CD4-positive, alpha-beta T cell treated with Interleukin-6 for 4 hours (primary cell): ENCODE measurements around the gene TCF12.
A peak's percentile ranks its signal among the peaks of the same experiment; 100 is the strongest.

ENCODE experiments used
- DNase-seq: peaks from one replicate; pipeline ENCODE4 v3.0.0-alpha.2; 2020; ENCODE audit warnings: mixed read lengths

TCF12 gene

DNA sequence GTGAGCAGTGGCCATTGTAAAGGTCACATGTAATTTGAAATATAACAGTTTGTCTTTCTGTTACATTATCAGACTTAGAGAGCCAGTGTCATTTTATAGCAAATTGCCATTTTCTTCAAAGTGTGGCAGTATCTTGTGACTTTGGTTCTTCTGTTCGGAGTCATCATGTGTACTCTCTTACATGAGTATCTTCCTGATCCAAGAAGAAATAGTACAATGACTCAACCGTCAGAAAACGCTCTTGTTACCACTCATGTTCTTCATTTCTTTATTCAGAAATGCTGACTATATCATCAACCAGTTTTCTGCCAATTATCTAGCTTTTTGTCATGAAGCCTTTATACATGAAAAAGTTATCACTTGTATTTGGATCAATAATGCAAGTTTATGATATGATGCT, 364.2 kb downstream of the TCF12 start:
- no peak for DNase-seq

DNA sequence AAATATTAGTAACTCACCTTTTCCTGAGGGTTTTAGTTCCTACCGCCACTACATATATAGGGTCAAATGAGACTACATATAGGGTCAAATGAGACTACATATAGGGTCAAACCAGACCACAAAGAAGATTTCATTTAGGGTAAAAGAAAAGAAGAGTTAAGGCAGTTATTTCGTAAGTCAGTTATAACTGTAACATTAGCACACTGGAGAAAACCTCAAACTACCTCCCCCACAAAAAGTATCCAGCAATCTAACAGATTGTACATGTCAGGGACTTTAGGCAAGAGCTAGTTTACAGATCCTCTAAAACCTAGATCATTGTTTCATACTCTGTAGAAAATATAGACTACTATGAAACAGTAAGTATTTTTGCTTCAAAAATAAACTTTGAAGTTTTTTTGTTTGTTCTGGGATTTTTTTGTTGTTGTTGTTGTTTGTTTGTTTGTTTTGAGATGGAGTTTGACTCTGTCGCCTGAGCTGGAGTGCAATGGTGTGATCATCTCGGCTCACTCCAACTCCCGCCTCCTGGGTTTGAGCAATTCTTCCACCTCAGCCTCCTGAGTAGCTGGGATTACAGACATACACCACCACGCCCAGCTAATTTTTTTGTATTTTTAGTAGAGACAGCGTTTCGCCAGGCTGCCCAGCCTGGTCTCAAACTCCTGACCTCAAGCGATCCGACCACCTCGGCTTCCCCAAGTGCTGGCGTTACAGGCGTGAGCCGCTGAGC, 365.5 kb downstream of the TCF12 start:
- DNase-seq = no peak

DNA sequence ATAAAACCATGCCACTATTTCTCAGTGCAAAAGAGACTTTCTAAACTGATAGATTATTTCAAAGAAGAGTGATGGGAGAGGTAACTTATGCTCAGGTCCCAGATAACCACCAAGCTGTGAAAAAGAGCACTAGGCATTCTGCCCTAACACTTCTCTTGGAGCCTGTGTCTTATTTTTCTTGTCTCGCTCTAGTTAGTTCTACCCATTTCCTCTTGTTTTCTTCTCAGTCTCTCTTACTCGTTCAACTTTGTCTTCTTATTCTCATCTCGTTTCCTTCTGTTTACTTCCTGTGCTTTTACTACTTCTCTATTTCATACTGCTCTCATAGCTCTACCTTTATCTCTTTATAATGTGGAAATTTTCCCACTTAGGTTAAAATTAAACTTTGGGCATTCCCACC, 366.1 kb downstream of the TCF12 start:
- DNase-seq = no peak

DNA sequence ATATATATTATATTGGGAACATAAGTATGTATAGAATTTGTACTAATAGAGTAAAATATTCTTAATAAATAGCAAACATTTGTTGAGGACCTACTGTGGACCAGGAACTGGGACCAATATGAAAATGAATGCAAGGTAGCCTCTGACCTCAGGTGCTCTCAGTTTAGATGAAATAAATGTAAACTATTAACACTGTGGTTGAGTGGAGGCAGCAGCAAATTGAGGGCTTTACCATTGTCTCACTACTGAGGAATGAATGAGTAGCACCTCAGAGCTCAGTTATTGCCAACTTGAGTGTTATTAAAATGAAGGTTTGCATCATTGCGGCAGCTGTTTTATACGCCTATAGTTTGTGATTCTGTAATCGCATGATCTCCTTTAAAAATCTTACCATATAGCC, 366.9 kb downstream of the TCF12 start:
- DNase-seq = no peak

DNA sequence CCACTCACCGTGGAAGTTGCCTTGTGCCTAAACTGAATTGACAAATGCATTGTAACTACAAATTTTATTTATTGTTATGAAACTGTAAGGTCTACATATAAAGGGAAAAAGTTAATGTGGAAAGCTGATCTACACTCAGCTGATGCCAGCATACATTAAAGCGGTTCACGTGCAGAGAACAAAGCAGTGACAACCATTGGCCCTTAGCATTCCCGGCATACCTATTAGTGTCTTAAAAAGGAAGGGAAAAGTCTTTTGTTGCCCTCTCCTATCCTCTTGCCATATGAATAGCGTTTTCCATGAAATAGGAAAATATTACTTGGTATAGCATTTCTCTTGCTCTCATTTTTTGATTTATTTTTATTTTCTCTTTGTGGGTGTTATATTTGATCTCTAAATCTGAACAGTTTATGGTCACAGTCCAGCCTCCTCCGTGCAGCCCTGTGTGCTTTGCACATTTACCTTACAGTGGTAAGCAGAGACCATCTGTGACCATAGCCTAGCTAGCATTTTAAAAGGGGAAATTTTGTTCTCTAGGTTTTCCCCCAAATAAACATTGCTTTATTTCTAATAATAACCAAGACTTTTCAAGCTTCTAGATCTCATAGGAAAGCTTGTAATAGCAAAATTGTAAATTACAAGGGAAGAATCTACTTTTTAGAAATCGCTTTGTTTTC, 368.1 kb downstream of the TCF12 start:
- no peak for DNase-seq

DNA sequence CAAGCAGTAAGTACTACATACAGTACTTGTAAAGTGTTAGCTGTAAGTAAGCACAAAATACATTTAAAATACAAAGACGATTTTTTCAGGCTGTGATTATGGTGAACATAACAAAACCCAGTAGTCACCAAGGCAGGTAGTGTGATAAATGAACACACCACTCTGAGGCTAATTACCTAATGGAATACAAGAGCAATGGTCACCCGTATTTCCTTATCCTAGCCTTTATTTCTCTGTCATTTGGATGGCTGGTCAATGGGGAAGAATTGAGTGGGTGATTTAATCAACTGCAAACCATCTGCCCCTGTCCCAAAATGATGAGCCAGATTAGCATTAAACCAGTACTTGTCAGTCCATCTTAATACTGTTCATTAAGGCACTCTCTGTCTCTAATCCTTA, 368.7 kb downstream of the TCF12 start:
- DNase-seq = no peak

DNA sequence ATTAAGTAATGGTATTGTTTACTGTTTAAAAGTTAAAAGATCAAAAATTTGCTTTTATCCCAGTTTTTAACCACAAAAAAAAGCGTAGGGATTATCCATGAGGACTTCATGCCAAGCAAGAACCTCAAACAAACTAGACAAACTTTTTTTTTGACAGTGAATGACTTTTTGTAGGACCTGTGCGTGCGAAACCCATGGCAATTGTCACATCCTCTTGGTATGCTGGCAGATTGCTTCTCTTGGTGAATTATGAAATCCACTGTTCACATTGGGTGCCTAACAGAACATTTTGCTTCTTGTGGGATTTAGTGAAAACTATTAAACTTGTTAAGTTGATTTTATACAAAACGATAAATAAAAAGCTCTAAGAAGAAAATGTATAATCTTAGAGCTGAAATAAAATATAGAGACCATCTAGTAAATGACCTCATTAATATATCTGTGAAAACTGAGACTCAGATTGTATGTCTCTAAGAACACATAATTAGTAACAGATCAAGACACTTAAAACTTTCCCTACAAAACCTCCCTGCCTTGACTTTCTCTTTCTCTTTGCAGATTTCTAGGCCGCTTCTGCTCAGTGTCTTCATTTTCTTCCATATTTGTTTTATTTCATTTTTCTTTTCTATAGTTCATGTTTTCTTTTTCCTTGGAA, 370.6 kb downstream of the TCF12 start:
- no peak for DNase-seq

DNA sequence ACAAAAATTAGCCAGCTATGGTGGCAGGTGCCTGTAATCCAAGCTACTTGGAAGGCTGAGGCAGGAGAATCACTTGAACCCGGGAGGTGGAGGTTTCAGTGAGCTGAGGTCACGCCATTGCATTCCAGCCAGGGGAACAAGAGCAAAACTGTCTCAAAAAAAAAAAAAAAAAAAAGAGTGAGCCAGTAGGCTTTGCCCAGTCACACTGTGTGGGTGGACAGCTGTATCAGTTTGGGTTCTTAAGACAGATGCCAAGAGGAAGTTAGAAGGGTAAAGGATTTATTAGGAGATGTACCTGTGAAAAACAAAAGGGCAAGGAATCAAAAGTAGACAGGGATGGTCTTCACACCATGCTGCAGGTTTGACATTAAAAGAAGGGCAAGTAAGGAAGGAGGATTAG, 371.7 kb downstream of the TCF12 start:
- no peak for DNase-seq

DNA sequence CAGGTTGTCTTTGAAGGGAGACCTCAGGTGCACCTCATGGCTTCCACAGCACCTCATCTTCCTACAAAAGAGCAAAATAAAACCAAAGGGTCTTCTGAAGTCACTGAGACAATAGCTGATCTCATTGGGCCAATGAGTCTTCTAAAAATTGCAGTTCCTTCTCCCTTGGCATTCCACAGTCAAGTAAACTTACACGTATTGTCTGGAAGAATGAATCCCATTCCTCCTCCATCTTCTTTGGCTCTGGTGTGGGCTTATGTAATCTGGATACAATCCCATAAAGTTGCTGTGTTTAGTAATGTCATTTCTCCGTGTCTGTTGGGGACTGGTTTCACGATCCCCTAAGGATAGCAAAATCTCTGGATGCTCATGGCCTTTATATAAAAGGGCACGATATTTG, 372.4 kb downstream of the TCF12 start:
- no peak for DNase-seq

DNA sequence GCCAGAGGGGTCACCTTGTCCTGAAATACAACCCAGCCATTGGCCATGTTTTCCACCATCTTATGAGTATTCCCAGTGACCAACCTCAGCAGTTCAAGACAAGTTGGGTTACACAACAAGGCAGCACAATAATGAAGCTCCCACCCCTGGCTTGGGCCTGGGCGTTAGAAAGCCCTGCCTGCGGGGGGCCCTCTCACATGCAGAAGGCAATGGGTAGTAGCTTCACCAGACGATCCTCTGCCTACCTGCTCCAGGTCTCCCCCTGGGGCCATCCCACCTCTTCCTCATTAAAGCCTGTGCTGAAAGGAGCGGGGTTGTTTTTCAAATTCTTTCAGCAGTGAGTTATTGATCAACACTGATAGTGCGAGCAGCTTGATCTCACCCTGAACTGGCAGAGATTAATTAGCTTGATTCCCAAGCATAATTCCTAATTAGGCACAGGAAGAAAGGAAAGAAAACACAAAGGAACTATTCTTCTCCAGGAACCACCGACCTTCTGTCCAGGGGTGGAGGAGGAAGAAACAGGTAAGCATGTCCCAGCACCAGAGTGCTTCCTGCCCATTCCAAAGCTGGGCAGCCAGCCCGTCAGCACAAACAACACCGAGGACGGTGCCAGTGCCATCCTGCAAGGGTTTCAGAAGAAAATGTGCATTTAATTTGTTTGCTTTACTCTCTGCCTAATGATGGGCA, 378.2 kb downstream of the TCF12 start:
- no peak for DNase-seq

DNA sequence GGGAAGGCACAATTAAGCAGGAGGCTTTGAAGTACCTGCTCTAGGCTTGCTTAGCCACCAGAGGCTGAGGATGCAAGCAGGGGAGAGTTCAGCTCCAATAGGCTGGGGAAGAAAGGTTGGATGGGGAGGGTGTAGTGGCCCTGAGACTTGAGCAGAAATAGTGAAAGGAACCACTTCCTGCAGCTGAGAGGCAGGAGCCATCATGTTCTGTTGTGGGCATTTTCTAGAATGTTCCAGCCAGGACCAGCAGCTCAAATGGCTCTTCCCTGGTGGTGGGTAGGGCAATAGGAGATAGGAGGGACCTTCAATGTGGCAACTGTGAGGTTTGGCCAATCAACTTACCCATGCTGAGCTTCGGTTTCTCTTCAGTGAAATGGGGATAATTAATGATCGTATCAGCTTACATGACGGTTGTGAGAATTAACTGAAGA, 378.7 kb downstream of the TCF12 start:
- no peak for DNase-seq

DNA sequence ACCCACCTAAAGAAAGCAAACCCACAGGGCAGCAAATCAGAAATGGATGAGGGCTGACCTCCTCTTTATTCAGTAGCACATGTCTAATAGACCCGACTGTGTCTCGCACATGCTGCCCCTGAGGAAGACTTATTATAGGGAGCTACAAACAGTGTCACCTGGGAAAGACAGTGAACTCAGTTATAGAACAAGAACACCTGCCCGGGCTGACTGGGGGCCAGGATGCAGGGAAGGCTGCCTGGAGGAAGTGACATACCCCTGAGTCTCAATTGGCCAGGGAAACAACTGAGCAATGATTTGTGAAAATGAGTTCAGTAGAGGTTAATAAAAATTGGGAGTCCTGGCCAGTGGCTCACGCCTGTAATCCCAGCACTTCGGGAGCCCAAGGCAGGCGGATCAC, 379.2 kb downstream of the TCF12 start:
- DNase-seq = no peak

DNA sequence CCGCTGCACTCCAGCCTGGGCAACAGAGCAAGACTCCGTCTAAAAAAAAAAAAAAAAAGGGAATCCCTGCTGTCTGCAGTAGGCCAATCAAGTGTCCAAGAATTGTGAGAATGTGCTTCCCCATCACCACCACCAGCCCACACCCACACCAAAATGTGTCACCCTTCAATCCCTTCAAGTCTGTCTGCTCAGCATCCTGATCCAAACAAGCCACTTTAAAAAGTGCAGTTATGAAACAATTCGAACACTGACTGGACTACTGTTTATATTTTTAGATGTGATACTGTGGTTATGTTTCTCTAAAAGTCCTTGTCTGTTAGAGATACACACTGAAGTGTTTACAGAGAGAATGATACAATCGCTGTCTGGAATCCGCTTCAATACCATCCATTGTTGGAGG, 379.8 kb downstream of the TCF12 start:
- no peak for DNase-seq

DNA sequence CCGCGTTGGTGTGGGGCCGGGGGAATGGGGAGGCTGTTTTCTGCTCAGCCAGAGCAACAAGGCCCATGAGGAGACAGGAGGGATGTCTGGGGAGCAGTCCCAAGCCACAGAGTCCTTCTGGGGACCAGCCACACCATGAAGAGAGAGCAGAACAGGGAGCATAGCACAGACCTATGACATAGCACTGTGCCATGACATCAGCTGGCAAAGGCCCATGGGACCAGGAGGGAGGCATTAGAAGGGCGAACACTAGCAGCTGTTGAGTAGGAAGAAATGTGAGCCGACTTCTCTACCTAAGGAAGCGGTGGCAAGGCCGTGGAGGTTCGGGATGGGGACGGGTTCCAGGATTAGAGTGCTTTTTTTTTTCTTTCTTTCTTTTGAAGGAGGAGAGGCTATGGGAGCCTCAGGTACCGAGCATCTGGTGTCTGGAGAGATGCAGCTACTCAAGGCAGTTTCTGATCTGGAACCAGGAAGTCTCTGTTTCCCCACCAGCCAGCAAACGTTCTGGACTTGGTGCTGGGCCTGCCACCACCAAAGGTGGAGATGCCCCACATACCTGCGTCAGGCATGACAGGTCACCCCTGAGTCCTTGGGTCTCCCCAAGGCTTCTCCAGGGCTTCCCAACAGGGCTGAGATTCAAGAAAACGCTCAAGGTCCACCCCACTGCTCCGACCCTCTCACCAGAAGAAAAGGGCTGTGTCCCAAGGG, 380.6 kb downstream of the TCF12 start:
- no peak for DNase-seq

DNA sequence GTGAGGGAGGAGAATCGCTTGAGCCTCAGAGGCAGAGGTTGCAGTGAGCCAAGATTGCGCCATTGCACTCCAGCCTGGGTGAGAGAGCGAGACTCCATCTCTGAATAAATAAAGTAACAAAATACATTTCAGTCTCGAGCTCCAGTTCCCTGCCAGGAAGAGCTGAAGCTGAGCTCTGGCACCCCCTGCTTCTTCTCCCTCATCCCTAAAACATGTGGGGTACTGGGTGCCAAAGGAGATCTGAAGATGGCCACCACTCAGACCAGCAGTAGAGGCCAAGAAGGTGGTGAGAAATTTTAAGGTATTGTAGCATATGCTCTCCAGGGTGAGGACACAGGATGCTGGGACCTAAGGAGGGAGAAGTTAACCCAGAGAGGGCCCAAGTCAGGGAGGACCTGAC, 382.9 kb downstream of the TCF12 start:
- DNase-seq = no peak

DNA sequence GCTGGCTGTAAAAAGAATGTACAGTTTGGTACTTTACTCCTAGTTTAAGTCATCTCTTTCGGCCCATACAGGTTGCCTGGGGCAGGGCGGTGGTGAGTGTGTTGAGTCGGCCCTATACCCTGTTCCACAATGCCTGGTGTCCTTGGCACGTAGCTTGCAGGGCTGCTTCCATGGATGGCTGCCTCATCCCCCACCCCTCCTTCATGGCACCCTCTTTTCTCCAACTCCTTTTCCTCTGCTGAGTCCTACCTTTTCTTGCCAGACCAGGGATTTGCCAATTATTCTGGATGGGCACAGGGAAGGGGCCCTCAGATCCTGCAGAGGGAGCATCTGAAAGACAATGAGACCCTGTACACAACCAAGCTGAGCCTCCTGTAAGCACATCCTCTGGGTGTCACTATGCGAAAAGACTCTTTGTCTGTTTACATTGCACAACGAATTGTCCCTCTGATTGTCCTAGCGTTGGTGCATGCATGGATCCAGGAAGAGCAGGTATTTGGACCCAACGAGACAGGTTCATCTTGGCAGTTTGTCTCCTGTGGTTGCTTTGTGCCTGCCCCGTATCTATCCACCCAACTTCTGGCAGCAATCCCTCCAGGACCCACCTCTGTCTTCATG, 384.3 kb downstream of the TCF12 start:
- DNase-seq = no peak

DNA sequence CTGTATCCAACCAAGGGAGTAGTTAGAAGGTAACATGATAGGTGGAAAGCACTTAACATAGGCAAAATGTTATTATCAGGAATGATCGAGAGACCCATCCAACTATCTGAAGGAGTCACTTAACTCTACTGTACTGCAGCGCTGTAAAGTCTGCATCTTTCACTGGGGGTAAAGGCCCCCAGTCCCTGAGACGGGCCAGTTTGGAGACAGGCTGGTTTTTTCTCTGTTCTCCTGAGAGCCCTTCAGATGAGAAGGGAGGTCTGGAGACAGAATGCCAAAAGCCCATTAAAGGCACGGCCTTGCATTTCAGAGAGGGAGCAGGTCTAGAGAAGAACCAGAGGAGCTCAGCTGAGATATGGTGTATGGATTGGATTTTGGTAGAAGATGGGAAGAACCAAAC, 386.6 kb downstream of the TCF12 start:
- no peak for DNase-seq

DNA sequence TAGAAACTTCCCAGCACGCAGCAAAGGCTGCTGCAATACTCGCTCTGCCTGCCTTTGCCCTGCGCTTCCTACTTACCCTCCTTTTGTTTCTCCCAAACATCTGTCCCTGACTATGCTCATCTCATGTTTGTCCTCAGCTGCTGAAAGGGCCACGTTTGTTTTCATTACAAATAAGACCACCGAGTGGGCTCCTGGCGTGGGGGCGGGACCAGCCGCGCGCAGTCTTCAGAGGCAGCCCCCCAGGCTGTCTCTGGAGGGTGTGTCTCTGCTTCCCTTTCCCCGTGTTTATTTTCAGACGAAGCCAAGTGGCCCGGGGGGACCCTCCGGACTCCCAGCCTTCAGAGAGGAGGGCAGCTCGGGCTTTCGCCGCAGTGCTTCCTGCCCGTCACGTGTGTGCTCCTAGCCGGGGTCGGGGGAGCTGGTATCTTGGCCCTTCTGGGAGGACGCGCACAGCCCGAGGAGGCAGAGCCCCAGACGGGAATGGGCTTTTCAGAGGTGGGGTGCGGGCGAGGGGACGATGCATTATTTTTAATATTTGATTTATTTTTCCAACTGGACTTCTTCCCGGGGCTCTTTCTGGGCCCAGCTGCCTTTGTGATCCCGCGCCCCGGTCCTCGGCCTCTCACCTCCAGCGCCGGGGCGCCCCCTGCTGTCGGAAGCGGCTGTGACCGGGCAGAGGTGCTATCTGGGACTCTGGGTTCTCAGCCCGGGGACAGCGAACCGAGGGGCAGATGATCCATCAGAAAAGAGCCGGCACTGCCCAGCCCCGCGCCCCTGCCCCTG, 387.9 kb downstream of the TCF12 start:
- peak; percentile 86 for DNase-seq

DNA sequence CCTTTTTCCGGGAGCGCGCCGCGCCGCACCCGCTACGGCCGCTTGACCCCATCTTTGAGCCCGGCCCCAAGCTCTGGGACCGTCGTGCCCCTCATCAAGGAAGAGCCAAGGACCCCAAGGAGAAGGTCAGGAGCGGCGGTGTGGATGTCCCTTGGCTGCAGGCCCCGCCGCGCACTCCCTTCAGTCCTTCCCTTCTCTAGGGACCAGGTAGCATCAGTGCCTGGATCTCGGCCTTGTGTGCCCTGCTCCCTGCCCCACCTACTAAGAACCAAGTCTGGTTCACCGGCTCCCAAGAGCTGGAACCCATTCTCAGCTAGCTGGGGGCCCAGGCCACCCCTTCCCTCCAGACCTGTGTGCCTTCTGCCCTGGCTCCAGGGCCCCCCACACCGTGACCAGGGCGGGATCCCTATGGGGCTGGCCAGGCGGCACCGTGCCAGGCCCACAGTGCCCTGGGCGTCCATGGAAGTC, 388.5 kb downstream of the TCF12 start:
- no peak for DNase-seq

DNA sequence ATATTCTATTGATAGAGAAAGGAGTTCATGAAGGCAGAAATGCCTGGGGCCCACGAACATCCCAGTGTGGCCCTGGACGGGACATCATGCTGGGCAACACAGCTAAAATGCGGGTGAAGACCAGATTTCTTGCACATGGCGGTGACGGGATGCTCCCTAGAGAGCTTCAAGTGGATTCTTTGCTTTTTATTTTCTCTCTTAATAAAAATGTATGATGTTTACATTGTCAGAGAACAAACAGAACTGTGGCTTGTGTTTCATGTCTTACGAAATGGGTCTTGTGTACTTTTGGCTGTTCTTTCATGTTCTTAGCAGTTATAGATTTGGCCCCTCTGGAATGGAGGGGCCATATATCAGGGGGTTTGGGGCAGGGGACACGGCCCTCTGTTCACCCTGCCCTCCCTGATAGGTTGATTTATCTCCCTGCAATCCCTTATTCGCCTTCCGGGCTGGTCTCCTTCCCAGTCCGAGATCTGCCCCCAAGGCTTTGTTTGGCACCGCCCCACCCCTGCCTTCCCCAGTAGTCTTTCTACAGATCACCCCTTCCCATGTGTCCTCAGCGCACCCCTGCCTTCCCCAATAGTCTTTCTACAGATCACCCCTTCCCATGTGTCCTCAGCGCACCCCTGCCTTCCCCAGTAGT, 389.2 kb downstream of the TCF12 start:
- DNase-seq = no peak

DNA sequence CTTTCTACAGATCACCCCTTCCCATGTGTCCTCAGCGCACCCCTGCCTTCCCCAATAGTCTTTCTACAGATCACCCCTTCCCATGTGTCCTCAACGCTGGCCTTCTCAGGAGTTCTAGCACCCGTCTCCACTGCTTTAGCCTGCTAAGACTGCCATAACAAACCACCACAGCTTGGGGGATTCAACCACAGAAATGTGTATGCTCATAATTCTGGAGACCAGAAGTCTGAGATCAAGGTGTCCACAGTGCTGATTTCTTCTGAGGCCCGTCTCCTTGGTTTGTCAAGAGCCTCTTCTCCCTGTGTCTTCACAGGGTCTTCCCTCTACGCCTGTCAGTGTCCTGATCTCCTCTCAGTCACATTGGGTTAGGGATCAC, 389.7 kb downstream of the TCF12 start:
- no peak for DNase-seq
